Dedifferentiated amniotic fluid mesenchymal stem cell (primary cell): ENCODE data around the gene ANO9.
"Not testable (repeated sequence)": the region's sequence is repeated elsewhere in the genome, so short reads cannot be mapped to it uniquely, and the experiment has no call there.

Source experiments
- DNase-seq: peaks from one replicate; pipeline ENCODE4 v3.0.0-alpha.2; 2016; ENCODE audit errors: extremely low spot score

Gene ANO9

DNA sequence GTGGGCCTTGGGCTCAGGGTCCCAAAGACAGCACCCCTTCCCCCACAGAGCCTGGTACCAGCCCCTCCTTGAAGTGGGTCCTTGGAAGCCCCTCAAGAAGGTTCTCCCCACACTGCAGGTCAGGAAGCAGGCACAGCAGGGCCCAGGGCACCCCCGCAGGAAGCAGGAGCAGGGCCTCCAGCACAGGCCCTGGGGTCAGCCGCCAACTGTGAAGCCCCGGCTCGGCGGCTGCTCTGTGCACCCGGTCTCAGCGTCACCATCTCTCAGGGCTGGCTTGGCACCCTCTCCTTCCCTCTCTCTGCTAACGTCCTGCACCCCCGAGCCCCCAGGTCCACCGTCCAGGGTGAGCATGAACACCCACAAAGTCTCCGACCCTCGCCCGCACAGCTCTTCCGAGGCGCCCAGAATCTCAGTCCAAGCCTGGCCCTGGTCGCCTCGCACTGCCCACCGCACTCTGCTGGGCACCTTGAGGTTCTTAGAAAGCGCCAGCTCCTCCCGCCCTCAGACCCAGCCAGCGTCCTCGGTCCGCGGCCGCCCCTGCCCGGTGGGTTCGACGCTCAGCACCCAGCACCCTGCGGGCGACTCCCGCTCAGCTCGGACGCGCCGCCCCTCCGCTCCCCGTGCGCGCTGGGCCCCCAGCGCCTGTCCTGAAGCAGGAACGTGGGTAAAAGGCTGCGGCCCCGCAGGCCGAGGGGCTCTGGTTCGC lies 25.6 kb downstream of the ANO9 start:
- DNase-seq = no peak

DNA sequence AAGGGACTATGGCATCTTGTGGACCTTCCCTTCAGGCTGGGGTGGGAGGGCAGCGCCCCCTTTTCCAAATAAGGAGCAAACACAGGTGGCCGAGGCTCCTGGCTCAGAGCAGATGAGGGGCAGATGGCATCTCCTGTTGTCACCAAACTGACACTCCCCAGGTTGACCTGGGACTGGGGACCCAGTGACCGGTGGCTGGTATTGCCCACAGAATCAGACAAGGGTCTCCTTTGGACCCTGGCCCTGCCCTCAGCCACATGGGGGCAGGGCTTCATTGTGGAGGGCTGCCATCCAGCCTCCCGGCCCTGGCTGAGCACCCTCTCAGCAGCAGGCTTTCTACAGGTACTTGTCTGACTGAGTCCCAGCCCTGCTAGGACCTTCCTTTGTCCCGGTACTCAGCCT lies 26.2 kb downstream of the ANO9 start:
- no peak for DNase-seq

DNA sequence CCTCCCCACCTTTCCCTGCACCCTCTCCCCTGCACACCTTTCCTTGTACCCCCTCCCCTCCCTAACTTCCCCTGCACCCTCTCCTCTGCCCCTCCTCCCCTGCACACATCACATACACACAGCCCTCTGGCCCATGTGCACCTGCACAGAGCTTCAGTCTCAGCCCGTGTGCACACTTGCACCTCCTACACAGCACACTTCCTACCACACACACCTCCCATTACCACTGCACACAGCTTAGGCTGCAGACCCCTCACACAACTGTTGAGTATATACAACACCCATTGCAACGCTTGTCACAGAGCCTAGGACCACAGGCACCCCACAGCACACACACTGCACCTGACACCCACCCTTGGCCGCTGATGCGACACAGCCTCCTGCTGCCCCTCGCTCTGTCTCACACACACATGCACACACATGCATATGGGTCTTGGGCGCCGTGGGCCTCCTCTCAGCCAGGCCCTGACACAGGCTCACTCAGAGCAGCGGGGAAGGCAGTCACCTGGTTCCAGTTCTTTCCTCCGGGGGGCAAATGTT lies 27.4 kb downstream of the ANO9 start:
- DNase-seq = no peak

DNA sequence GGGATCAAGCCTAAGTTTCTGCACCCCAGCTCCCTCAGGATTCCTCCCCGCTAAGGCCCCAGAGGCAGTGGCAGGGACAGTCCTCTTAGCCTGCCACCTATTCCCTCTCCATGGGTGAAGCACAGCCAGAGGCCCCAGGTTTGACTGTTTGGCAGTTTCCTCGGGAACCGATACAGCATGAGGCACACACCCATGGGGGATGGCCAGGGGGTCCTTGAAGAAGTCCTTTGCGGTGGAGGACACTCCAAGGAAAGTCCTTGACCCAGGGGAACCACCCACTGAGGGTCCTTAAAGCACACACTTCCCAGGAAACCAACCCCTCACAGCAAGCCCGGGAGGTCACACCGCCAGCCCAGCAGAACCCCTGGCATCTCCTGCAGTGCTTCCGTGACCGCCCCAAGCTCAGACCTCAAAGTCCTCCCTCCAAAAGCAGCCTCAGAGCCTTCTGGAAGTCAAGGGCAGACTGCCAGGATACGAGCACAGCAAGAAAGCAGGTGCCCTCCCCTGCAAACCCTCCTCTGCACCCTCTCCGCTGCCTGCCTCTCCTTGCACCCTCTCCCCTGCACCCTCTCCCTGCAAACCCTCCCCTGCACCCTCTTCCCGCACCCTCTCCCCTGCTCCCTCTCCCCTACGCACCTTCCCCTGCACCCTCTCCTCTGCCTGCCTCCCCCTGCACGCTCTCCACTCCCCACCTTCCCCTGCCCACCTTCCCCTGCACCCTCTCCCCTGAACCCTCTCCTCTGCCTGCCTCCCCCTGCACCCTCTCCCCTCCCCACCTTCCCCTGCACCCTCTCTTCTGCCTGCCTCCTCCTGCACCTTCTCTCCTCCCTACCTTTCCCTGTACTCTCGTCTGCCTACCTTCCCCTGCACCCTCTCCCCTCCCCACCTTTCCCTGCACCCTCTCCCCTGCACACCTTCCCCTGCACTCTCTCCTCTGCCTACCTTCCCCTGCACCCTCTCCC lies 28.4 kb downstream of the ANO9 start:
- no peak for DNase-seq

DNA sequence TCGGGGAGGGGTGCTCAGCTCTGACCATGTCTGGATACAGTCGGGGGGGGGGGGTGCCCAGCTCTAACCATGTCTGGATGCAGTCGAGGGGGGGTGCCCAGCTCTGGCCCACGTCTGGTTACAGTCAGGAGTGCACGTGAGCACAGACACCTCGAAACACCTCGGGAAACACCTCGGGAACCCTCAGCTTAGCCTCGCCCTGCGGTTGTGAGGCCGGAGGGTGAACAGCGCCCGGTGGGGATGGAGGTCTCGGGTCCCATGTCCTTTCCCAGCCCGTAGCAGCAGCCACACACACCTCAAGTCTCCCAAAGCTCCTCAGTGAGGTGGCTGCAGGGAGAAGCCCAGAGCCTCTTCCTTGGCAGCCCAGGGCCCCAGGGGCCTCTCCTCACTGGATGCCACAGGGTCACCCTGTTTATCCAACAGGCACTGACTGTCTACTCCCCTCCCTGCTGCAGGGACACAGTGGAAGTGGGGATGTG lies 29.1 kb downstream of the ANO9 start:
- no peak for DNase-seq

DNA sequence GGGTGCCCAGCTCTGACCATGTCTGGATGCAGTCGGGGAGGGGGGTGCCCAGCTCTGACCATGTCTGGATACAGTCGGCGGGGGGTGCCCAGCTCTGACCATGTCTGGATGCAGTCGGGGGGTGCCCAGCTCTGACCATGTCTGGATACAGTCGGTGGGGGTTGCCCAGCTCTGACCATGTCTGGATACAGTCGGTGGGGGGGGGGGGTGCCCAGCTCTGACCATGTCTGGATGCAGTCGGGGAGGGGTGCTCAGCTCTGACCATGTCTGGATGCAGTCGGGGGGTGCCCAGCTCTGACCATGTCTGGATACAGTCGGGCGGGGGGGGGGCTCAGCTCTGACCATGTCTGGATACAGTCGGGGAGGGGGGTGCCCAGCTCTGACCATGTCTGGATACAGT lies 30.3 kb downstream of the ANO9 start:
- DNase-seq = not testable (repeated sequence)

DNA sequence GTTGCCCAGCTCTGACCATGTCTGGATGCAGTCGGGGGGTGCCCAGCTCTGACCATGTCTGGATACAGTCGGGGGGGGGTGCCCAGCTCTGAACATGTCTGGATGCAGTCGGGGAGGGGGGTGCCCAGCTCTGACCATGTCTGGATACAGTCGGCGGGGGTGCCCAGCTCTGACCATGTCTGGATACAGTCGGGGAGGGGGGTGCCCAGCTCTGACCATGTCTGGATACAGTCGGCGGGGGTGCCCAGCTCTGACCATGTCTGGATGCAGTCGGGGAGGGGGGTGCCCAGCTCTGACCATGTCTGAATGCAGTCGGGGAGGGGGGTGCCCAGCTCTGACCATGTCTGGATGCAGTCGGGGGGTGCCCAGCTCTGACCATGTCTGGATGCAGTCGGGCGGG lies 31.1 kb downstream of the ANO9 start:
- not testable (repeated sequence) for DNase-seq

DNA sequence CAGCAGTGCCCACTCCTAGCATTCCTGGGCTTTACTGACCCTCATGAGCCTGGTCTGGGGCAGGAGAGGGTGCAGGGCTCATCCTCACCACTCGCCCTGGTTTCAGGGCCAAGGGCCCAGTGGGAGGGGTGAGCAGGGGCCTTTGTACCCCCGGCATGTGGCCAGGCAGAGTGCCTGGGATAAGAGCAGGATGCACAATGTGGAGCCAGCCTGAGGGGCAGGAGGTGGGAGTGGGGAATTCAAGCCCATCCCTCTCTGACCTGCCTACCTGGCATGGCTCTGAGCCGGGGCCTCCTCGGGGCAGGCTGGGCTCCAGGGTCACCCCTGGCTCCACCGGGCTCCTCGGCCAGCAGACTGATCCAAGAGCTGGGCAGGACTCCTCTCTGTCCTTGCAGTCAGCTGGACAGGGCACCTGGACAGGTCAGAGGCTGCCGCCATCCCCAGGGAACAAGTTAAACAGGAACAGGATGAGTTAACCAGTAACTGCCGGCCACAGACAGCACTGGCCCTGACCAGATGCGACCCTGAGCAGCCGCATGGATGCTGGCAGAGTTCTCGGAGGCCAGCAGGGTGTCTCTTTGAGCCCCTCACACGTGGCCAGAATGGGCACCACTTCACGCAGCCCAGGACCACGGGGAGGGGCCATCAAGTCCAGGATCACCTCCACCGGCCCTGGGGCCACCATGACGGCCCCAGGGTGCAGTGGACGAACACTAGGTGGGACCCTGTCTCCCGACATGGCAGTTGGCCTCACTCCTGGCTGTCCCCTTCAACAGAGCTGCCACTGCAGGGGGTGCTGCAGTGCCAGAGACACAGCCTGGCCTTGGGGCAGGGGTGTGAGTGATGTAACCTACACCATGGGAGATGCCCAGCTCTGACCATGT lies 32.0 kb downstream of the ANO9 start:
- DNase-seq = no peak

DNA sequence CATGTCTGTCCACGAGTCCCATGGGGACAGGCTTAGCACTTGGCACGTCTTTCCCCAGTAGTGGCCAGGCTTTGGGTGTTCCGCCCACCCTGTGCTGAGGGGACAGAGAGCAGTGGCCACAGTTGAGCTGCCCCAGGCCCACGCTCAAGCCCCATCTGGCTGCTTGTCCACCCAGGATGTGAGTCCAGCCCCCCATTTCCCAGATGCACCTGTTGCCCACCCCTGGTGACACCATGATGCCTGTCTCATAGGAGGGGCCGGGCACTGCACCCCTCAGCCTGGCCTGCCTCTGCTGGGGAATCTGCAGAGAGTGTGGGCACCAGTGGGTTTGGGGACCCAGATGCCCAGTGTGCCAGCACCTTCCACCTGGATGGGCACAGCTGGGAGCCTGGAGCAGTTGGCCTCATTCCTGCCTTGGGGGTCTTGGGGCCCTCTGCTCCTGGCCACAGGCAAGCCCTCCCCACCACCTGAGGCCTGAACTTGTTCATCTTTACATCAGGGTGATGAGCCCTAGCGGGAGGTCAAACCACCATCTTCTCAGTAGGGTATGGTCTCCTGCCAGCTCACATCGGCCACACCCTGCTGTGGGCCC lies 32.7 kb downstream of the ANO9 start:
- DNase-seq = no peak

DNA sequence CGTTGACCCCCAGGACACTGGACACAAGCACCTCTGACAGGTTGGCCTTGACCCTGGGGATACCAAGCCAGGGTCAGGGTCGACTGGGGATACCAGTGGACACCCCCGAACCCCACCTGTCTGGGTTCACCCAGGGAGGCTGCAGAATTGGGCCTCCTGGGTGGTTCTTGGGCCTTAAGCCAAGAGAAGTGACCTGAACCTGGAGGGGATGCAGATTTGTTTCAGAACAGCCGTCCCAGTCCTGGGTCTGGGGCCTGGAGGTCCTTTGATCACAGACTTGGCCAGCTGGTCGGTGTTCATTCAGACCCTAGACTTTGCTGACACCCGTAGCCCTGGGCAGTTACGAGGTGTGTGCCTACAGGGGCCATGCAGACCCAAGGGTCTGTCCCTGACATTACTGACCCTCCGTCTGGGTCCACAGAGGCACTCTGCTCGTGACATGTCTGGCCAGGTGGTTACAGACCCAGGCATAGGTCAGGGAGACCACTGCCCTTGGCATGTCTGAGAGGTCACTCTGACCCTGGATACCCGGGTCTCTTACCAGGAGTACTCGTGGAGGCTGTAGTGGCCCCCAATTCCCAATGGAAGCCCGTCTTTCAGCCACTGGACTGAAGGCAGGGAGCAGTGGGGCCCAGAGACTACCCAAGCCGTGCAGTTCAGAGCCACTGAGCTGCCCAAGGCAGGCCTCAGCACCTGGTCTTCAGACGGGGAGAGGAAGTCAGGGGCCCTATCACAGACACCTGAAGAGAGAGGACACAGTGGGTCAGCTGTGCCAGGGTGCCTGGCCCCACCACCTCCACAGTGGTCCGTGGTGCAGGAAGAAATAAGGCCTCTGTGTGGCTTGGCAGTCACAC lies 33.4 kb downstream of the ANO9 start:
- DNase-seq = no peak

DNA sequence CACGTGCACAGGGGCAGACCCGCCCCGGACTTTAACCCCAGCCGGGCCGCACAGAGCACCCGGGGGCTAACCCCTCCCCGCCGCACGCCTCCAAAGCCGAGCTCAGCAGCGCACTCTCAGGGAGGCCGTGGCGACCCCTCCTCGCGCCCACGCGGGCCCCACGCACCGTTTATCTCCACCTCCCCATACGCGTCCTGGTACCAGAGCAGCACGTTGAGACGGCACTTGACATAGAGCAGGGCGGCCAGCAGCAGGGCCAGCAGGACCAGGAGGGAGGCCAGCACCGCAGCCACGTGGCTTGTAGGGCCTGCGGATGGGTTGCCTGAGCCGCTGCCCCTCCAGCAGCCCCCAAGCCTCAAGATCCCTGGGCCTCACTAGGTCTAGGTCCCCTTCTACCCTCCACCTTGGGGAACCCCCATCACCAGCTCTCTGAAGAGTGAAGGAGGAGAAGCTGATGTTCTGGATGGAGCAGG lies 34.1 kb downstream of the ANO9 start:
- no peak for DNase-seq

DNA sequence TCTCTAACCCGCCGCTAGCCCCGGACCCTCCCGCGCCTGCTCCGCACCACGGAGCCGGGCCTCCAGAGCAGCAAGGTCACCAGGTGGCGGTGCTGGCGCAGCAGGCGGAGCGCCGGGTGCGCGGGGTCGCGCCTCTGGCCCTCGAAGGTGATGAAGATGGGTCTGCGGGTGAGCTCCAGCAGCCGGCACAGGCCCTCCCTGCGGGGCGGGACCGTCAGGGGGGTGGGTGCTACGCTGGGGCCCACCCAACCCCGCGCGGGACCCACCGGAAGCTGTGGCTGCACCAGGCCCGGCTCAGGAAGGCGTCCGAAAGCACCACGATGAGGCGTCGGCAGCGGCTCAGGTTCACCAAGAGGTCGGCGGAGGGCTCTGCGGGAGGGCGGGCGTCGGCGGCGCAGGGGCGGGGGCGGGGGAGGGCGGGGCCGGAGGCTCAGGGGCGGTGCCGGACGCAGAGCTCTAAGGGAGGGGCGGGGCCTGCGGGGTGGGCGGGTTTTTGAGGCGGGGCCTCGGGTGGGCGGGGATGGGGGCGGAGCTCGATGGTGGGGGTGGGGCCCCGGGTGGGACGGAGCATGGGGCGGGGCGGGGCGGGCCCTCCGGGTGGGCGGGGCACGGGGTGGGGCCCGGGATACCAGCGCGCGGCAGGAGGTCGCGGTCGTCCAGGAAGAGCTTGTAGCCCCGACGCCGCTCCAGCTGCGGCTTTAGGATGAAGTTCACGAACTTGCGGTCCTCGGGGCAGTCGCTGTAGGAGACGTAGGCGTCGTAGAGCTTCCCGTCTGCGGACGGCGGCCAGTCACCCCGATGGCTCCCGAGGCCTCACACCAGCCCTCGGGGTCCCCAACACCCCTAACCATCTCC lies 34.8 kb downstream of the ANO9 start:
- DNase-seq = no peak

DNA sequence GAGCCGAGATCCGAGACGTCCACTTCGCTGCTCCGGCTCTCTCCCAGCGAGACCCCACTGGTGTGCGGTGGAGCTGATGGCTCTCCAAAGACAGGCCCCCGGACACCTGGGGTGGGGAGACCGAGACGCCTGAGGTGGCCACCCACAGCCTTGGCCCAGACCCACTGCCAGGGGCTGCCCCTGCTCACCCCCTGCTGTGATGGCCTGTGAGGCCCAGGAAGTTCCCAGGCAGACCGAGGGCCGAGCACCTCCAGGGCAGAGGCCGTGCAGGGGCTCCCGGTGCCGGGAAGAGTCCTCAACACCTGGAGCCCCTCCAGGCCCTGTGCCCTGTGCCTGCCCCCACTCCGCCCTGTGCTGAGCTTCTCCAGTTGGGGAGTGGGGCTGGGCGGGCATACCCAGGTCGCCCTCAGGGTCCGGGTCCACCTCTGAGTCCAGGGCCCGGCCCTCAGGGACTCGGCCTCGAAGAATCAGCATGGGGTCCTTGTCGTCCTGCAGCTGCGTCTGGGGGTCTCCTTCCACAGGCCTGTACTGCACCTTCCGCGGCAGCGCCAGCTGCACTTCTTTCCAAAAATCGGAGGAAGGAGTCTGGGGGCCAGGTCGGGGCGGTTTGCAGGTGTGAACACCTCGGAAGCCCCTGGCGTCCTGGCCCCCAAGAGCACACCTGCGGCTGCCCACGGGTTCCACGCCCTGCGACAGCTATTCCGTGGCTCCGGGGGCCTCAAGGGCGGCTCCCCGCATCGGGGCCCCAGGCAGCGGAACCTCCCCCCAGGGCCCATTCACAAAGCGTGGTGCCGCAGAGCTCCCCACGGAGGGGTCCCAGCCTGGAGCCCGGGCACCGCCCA lies 35.6 kb downstream of the ANO9 start:
- no peak for DNase-seq

DNA sequence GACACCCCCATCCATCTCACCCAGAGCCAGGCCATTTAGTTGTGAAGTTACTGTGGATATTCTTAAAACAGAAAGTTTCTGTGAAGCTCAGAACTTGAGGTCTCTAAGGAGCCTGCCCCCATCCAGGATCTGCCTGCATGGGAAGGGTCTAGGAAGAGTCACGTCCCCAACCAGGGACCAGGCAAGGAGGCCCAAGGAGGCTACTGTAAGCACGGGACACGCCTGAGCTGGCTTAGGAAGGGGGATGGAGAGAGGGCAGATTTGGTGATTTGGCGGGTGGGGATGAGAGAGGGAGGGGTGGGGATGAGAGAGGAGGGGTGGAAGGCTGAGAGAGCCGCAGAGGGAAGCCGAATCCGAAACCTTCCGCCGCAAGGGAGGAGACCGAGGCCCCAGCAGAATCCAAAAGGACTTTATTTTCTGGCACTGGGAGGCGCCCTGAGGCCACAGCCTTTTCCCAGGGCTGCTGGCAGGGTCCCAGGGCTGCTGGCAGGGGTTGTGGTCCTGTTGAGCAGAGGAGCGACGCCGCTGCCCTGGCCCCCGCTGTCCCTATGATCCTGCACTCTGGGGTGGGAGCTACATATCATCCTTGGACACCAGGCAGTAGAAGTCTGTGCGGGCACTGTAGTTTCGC lies 36.4 kb downstream of the ANO9 start:
- no peak for DNase-seq

DNA sequence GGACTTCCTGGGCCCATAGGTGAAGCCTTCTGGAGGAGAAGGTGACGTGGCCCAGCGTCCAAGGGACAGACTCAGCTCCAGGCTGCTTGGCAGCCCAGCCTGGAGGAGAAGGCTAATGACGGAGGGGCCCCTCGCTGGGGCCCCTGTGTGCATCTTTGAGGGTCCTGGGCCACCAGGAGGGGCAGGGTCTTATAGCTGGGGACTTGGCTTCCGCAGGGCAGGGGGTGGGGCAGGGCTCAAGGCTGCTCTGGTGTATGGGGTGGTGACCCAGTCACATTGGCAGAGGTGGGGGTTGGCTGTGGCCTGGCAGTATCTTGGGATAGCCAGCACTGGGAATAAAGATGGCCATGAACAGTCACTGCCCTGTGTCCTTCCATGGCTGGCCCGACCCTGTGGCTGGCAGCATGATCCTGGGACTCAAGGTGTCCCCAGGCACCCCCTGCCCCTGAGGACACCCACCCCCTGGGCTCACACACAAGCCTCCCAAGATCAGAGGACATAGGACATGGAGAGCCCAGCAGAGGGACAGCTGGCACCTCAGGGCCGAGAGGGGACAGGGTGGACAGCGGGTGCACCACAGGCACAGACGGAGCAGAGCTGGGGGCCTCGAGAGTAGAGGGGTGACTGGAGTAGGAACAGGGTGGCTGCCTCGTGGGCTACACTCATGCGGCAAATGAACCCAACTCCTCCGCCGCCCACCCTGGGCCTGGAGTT lies 37.1 kb downstream of the ANO9 start:
- no peak for DNase-seq

DNA sequence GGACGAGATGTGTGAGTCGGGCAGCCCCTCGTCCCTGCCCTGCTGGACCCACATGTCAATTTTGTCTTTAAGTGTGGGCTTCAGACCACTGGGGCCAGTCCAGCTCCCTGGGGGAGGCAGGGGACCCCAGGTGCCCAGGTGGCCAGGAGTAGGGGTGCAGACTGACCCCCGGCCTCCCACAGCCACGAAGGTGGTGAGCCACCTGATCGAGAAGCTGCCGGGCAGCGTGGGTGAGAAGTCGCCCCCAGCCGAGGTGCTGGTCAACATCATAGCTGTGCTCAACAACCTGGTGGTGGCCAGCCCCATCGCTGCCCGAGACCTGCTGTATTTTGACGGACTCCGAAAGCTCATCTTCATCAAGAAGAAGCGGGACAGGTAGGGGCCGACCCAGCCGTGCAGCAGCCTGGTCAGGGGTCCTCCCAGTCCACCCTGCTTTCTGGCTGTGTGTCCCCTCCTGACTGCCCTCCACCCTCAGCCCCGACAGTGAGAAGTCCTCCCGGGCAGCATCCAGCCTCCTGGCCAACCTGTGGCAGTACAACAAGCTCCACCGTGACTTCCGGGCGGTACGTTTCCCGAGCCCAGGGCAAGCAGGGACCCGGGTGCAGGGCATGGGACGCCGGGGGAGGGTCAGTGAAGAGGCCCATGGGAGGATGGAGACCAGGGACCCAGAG lies 37.9 kb downstream of the ANO9 start:
- no peak for DNase-seq
